T47D (cell line): Measurements from ENCODE around the gene ACOX3.

Source experiments
- DNase-seq, 2 experiments: peaks; one replicate each; pipeline versions ENCODE4 v3.0.0 to v3.0.0-alpha.2; 2011 to 2012; ENCODE audit warnings: low read depth in 1 of 2, low spot score in 1 of 2
- JUND ChIP-seq: IDR thresholded peaks from 2 replicates; pipeline ENCODE4 v1.6.1; 2012; ENCODE audit warnings: low read depth
- in situ Hi-C: cut with HindIII; loops from 2 replicates; pipeline ENCODE4 v1.10.0; 2016; ENCODE audit warnings: low sequenced_read_pairs, low pct_unique_long_range_greater_than_20kb

ACOX3 gene

GRCh38 chr4:8366601-8367000, 73.9 kb downstream of the ACOX3 start:
- in situ Hi-C loops = no loop called here
- DNase-seq = no peak
- TF ChIP-seq JUND = no peak

GRCh38 chr4:8365951-8366350, 74.6 kb downstream of the ACOX3 start:
- no peak for TF ChIP-seq JUND
- in situ Hi-C loops = no loop called here
- DNase-seq = no peak

- no peak for TF ChIP-seq JUND
- in situ Hi-C loops = no loop called here
- no peak for DNase-seq
Observed at GRCh38 chr4:8365353-8365752, 75.2 kb downstream of the ACOX3 start.

GRCh38 chr4:8364848-8365350, 75.6 kb downstream of the ACOX3 start:
- no peak for TF ChIP-seq JUND
- no peak for DNase-seq
- in situ Hi-C loops = no loop called here

- in situ Hi-C loops = no loop called here
- TF ChIP-seq JUND = no peak
- DNase-seq = no peak
Observed at GRCh38 chr4:8364141-8364540, 76.4 kb downstream of the ACOX3 start.

GRCh38 chr4:8362483-8362882, 78.0 kb downstream of the ACOX3 start:
- no peak for DNase-seq
- no peak for TF ChIP-seq JUND
- in situ Hi-C loops = no loop called here

- in situ Hi-C loops = no loop called here
- no peak for TF ChIP-seq JUND
- DNase-seq = no peak
Observed at GRCh38 chr4:8359193-8359592, 81.3 kb downstream of the ACOX3 start.

GRCh38 chr4:8356856-8357255, 83.7 kb downstream of the ACOX3 start:
- TF ChIP-seq JUND = no peak
- no peak for DNase-seq
- in situ Hi-C loops = no loop called here

- in situ Hi-C loops = no loop called here
- no peak for TF ChIP-seq JUND
- no peak for DNase-seq
Observed at GRCh38 chr4:8355864-8356565, 84.5 kb downstream of the ACOX3 start.

- no peak for DNase-seq
- in situ Hi-C loops = no loop called here
- no peak for TF ChIP-seq JUND
Observed at GRCh38 chr4:8355306-8355705, 85.2 kb downstream of the ACOX3 start.

GRCh38 chr4:8353912-8354453, 86.5 kb downstream of the ACOX3 start:
- in situ Hi-C loops = no loop called here
- no peak for DNase-seq
- TF ChIP-seq JUND = no peak

- DNase-seq = no peak
- in situ Hi-C loops = no loop called here
Observed at GRCh38 chr4:8353158-8353669, 87.3 kb downstream of the ACOX3 start.

GRCh38 chr4:8352368-8353157, 88.0 kb downstream of the ACOX3 start:
- in situ Hi-C loops = no loop called here

More at GRCh38 chr4:8353158-8353669, 87.3 kb downstream of the ACOX3 start:
- TF ChIP-seq JUND = no peak

More at GRCh38 chr4:8352368-8353157, 88.0 kb downstream of the ACOX3 start:
- no peak for DNase-seq
- no peak for TF ChIP-seq JUND
